GM21786 (cell line): ENCODE data around the gene UBFD1.
"Not testable (repeated sequence)": the region's sequence is repeated elsewhere in the genome, so short reads cannot be mapped to it uniquely, and the experiment has no call there.

Experiments used
- ATAC-seq: cut with Tn5 transposase; IDR thresholded peaks from one replicate; pipeline ENCODE4 v1.9.1; 2021; ENCODE audit not compliant: unreplicated experiment

UBFD1 gene

GRCh38 chr16:23524886-23525285 is 32.6 kb upstream of the UBFD1 start:
- no peak for ATAC-seq

DNA sequence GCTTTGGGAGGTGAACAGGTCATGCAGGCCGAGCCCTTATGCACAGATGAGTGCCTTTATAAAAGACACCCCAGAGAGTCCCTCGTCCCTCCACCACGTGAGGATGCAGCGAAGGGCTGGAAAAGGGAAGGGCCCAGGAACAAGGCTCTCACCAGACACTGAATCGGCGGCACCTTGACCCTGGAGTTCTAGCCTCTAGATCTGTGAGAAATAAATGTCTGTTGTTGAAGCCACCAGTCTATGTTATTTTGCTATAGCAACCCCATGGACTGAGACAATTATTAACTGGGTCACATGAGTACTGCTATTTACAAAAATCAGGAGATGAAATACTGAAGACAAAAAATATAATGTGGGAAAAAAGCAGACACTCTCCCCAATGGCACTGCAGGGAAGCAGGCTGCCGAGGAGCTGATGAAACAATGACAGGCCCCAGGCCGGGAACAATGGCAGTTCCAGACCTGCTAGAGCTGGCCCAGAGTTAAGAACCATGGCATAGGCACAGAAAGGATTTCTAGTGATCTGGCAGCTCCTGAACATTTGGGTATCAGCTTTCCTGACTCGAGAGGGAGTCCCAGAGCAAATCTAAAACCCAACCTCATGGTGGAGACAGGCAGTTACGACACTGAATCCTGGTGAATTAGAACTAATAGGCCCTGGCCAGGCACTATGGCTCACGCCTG is 29.4 kb upstream of the UBFD1 start:
- no peak for ATAC-seq

GRCh38 chr16:23528644-23529310 is 28.8 kb upstream of the UBFD1 start:
- ATAC-seq: no peak

GRCh38 chr16:23530062-23530461 is 27.5 kb upstream of the UBFD1 start:
- ATAC-seq: no peak

DNA sequence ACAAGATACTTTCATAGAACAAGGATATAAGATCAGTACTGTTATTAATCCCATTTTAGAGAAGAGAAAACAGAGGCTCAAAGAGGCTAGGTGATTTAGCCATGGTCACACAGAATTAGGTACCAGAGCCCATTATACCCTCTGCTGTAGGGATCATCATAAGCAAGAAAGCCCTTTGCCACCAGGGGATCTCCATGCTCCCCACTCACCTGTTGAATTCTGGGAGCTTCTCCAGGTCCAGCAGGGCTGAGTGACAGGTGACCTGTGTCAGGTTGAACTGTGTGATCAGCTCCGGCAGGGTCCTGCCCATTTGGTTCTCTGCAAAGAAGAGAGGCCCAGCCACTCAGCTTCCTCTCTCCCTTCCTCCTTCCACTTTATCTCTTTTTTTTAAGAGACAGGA is 25.1 kb upstream of the UBFD1 start:
- ATAC-seq: no peak

- no peak for ATAC-seq
Observed at GRCh38 chr16:23534868-23535860, 22.4 kb upstream of the UBFD1 start.

GRCh38 chr16:23535901-23536300 is 21.6 kb upstream of the UBFD1 start:
- ATAC-seq: no peak

- ATAC-seq: no peak
Observed at GRCh38 chr16:23537390-23537789, 20.1 kb upstream of the UBFD1 start.

- no peak for ATAC-seq
Observed at GRCh38 chr16:23538919-23539278, 18.6 kb upstream of the UBFD1 start.

DNA sequence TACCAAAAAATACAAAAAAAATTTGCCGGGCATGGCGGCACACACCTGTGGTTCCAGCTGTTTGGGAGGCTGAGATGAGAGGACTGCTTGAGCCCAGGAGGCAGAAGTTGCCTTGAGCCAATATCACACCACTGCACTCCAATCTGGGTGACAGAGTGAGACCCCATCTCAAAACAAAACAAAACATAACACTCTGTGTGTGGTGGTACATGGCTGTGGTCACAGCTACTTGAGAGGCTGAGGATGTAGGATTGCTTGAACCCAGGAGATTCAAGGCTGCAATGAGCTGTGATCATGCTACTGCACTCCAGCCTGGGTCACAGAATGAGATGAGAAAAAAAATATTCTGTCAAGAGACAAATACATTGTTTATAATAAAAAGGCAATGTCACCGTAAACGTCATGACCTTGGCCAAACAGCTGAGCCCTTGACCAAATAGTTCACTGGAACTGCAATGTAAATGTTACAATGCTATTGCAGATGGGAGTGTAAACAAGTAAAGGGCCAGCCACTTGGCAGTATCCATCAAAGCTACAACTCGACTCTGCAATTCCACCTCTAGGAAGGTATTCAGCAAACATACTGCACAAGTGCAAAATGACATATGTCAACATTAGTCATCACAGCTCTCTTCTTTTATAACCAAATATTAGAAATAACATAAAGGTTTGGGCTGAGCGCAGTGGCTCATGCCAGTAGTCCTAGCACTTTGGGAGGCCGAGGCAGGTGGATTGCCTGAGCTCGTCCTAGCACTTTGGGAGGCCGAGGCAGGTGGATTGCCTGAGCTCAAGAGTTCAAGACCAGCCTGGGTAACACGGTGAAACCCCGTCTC is 17.3 kb upstream of the UBFD1 start:
- no peak for ATAC-seq

- not testable (repeated sequence) for ATAC-seq
Observed at GRCh38 chr16:23540817-23541178, 16.7 kb upstream of the UBFD1 start.

GRCh38 chr16:23544436-23544835 is 13.1 kb upstream of the UBFD1 start:
- no peak for ATAC-seq

GRCh38 chr16:23549938-23550337 is 7.6 kb upstream of the UBFD1 start:
- ATAC-seq: no peak

- ATAC-seq: no peak
Observed at GRCh38 chr16:23552161-23552560, 5.4 kb upstream of the UBFD1 start.

DNA sequence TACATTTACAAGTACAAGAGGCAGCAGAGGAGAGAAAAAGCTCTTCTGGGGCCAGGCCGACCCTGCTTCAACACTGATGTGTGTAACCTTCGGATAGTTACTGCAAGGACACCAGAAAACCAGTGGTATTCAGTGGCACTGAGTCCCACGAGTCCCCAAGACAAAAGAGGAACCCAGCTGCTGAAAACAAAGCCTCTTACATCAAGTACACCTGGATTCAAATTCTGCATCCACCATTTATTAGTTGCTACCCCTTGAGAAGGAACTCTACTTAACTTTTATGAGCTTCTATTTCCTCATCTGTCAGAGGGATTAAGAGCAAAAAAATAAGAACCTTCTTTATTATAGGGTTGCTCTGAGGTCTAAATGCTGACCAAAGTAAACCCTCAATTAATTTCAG is 3.0 kb upstream of the UBFD1 start:
- no peak for ATAC-seq

DNA sequence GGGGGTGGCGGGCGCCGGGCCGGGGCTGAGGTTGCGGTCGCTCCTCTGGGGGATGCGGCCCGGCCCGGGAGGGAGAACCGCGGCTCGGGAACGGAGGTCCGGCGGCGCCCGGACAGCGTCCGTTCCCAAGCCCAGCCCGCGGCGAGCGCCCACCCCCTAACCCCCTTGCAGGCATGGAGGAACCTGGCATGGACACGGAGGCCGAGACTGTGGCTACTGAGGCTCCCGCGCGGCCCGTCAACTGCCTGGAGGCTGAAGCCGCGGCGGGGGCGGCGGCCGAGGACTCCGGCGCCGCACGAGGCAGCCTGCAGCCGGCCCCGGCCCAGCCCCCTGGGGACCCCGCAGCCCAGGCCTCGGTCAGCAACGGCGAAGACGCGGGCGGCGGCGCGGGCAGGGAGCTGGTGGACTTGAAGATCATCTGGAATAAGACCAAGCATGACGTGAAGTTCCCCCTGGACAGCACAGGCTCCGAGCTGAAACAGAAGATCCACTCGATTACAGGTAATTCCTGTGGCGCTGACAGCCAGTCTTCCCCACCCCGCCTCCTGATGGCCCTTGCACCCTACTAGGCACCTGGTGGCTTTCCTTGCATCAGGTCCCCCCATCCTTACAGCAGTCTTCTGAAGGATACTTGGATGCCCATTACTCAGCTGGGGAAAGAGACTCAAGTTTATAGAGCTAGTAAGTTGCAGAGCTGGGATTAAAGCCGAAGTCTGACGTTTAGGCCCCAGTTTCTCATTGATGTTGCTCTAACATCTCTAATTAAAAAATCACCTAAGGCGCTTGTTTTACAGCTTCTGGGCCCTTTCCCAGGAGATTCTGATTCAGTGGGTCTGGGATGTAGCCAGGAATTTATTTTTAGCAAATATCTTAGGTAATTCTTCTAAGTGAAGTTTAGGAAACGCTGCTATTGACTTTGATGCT is 514 bp downstream of the UBFD1 start:
- ATAC-seq: no peak

GRCh38 chr16:23561586-23561985 is 4.1 kb downstream of the UBFD1 start:
- ATAC-seq: no peak

- no peak for ATAC-seq
Observed at GRCh38 chr16:23562505-23562904, 5.0 kb downstream of the UBFD1 start.

- no peak for ATAC-seq
Observed at GRCh38 chr16:23563186-23563585, 5.7 kb downstream of the UBFD1 start.
